ENCODE data around the gene MTA2. TPM values are rescaled to one million over a fixed set of nuclear protein-coding genes. Genes with fewer than 3 reads are reported as not detected.
"Not testable (repeated sequence)": the region's sequence is repeated elsewhere in the genome, so short reads cannot be mapped to it uniquely, and the experiment has no call there.

The MTA2 gene
- total RNA-seq, 1 donor, result 142 TPM

DNA sequence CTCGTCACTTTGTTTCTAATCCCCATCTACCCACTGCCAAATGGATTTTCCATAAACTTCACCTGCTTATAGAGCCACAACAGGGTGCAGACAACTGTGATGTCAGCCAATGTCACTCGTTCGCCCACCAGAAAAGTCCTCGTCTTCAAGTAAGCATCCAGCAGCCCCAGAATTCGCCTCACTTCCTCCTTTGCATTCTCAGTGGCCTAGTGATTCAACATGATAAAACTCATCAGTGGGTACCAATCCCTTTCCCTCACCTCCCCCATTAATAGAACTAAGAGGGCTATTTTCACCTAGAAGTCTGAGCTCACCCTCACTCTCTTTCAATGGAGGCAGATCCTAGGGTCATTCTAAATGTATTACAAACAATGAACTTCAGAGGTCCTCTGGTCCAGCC, 30.8 kb downstream of the MTA2 start:
- not testable (repeated sequence) for DNase-seq (ENCODE audit: low read depth in 2 of 3, low spot score in 2 of 3)

DNA sequence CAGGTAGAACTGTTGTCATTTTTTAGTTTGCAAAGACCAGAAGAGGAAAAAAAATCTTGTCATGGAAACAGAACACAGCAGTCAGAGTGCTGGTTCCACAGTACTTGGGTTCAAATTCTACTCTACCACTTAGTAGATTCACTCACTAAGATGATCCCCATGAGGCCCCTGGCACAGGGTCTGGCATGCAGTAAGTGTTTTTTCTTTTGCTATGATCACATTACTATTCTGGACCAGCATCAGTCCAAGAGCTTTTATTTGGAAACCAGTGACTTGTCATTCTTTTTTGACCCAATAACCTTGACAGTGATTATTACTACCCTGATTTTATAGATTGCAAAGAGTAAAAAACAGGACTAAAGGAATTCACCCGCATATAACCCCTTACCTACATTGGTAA, 32.1 kb downstream of the MTA2 start:
- DNase-seq (ENCODE audit: low read depth in 2 of 3, low spot score in 2 of 3), result no peak

DNA sequence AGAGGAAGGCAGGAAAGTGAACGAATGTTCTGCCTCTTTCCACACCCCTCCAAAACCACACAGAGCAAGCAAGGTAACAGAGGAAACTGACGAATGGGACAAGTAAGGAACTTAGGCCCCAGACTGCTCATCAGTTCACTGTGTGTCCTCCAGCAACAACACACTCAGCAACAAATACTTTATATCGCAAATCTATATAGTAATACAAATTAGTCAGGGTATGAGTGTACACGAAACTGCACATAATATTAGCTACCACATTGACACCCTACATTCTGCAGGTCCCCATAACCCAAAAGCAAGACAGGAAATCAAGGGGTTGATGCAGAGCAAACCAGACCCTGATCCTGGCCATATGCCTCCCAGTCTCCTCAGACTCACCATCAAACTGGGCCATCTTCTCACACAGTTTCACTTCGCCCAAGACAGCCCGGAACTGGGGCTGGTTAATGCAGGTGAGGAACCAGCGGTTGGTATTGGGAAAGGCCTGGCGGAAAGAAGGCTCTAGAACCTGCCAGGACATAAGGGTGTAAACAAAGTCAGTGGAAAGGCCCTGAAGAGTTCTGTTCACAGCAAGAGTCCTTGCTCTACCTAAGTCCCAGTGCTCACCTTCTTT, 34.5 kb downstream of the MTA2 start:
- DNase-seq (ENCODE audit: low read depth in 2 of 3, low spot score in 2 of 3), result no peak

DNA sequence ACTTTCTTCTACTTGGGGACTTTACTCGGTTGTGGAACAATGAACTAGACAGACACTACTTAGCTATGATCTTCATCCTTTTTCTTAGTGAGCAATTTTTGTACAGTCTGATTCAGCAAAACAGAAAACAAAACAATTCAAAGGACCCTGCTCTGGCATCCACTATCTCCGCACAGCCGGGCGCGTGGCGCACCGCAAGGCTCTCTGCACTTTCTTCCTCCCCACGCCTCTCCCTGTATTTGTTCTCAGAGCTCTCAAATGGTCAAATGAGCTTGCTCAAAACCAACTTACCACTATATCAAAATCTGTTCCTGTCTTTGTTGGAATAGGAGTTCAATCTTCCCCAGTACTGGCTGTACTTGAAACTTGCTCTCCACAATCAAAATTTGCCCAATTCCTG, 35.4 kb downstream of the MTA2 start:
- no peak for DNase-seq (ENCODE audit: low read depth in 2 of 3, low spot score in 2 of 3)

DNA sequence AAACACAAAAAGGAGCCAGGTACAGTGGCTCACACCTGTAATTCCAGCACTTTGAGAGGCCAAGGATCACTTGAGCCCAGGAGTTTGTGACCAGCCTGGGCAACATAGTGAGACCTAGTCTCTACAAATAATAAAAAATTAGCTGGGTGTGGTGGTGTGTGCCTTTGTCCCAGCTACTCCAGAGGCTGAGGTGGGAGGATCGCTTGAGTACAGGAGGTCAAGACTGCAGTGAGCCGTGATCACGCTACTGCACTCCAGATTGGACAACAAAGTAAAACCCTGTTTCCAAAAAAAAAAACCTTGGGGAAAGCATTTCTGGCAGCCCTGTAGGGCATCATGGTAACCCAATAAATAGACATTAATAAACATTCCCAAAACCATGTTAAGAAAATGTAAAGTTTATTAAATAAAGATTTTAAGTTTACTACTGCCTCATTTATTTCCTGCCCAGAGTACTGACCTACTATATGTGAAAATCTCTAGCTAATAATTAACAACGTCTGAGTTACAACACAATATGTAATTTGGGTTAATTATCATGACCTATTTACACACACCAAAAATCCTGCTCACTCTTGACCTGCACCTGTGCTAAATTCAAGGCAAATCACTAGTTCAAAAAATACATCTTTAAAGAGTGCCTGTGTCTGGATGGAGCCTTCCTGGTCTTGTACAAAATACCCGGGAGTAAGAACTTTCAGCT, 36.4 kb downstream of the MTA2 start:
- no peak for DNase-seq (ENCODE audit: low read depth in 2 of 3, low spot score in 2 of 3)

DNA sequence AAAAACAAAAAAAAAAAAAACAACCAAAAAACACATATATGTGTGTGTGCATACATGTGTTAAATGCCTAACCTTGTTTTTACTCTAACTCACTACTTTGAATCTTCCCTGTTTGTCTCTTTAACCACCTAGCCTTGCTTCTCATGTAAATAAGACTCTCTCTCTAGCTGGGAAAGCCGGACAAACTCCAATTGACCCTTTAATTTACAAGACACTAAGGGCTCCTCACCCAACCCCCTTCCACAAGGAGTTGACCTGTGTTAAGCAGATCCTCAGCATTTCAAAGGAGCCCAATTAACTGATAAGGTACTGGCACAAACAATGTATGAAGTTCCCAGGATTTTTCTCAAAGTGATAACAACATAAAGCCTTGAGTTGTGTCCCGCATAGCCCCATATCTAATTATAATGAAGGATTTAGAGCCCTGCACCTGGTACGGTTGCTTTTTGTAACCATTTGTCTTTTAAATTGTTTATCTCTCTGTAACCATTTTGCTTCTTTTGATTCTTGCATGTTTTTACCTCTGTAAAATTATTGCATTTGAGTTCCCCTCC, 39.9 kb downstream of the MTA2 start:
- not testable (repeated sequence) for DNase-seq (ENCODE audit: low read depth in 2 of 3, low spot score in 2 of 3)

DNA sequence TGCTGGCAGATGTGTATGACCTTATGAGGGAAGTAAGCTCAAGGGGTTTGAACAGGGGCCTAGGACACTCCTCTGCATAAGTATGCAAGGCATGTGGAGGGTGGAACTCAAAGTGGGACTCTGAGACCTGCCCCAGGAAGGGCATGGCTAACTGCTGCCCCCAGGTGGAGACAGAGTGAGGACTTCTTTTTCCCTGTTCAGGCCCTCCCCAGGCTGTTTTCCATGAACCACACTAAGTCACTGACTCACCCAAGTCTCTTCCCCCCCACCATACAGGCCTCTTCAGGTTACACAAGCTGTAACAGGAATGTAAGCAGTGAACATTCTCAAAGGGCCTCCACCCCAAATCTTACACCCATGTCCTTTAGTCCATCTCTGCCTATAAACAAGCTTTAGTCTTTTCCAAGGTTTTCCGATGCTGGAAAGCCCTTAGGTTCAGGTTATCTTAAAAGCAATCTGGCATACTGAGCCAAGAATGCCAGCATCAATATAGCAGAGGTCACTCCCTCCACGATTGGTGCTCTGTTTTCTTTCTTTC, 41.0 kb downstream of the MTA2 start:
- DNase-seq (ENCODE audit: low read depth in 2 of 3, low spot score in 2 of 3), result peak in 2 of 3 donors; percentile 90 to 93

DNA sequence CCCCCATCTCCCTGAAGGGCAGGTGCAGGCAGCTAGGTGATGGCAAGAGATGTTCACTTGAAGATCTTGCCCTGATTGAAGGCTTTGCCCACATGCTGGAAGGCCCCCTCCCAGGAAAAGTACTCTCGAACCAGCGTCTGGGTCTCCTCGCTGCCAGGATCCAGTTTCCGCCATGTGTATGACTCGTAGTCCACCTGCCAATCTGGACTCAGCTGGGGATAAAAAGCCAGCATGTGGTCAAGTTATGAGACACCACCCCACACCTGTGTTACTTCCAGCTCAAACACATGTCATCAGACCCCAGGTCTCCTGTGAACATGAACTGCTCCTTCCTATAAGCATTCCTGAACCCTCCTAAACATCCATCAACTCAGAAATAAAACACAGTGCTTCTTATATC, 42.0 kb downstream of the MTA2 start:
- not testable (repeated sequence) for DNase-seq (ENCODE audit: low read depth in 2 of 3, low spot score in 2 of 3)

DNA sequence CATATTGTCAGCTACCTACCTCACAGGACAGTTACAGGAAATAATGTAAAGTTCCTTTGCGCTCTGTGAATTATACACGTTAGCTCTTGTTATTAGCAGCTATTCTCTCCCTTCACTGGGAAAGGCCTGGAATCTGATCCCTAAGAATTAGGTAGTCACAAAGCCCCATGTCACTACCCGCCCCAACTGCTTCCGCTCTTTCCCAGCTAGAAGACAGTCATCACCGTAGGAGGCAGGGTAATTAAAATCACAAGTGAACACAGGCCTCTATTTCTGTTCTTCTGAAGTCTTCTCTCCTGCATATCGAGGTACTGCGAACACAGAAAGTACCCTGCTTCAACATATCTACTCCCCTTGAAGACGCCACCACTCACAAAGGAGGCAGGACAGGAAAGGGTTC, 42.5 kb downstream of the MTA2 start:
- DNase-seq (ENCODE audit: low read depth in 2 of 3, low spot score in 2 of 3), result no peak

DNA sequence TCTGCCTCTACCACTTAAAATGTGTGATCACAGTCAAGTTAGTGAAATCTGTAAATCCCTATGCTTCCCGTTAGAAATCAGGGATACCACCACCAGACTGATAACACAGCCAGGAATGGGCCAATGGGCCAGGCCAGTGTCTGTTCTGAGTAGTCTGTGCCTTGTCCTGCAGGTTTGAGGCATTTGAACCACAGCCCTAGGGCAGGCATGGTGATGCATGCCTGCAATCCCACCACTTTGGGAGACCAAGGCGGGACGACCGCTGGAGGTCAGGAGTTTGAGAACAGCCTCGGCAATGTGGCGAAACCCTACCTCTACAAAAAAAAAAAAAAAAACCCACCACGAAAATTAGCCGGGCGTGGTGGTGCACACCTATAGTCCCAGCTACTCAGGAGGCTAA, 43.0 kb downstream of the MTA2 start:
- DNase-seq (ENCODE audit: low read depth in 2 of 3, low spot score in 2 of 3), result no peak

DNA sequence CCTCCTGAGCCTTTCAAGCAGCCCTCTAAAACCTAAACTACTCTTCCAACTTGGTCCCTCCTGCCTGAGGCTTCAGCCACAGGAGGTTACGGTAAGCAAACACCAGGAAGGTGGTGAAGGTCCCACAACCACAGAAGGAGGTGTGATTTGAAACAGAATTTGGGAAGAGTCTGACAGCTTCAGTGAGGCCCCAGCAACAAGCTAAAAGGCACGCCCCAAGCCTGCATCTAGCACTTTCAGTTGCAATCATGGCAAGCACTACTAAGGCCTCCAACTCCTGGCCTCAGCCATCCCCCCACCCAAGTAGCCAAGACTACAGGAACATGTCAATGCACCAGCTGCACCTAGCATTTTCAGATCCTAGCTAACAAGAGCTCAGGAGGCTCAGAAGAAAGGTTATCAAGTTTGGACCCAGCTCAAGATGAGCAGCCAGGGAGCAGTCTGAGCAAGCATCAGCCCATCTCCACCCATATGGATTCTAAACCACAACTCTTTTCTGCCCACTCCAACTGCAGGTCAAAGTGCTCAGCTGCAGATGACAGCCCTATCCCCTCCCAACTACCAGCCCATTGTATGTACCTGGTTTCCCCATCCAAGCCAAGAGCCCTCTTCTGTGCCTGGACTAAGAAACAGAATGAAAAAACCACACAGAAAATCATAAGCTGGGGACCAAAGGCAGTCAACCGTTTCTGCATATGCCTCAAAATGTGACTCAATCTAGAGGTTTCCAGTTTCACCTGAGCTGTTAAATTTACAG, 44.6 kb downstream of the MTA2 start:
- peak in 1 of 3 donors; percentile 78 for DNase-seq (ENCODE audit: low read depth in 2 of 3, low spot score in 2 of 3)

DNA sequence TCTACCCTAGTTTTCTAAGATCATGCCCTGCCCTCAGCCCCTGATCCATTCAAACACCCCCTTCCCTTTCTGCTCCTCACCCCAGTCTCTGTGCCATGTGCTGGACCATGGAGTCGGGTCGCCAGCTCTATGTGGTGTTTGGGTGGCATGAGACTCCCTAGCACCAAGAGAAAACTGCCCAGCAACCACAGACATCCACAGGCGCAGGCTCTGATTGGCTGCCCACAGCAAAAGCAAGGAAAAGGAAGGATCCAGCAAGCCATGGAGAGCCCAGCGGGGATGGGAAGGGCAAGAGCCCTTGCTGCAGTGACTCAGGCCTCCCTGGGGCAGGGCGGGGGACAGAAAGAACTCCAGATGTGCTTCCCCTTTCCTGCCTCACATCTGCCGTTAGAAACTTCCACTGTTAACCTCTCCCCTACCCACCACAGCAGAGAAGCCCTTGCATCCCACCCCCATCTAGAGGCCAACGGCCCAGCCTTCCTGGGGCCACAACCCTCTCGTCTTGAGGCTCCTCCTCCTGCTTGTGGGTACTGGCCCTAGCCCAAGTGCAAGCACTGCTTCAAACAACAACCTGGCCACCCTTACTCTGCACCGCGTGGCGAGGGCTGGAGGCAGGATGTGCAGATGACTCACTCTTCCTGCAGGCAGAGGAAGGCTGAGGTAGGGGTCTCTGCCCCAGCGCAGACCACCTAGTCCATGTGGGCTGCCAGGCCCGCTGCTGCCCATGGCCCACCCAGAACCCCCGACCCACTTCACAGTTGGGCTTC, 45.4 kb downstream of the MTA2 start:
- DNase-seq (ENCODE audit: low read depth in 2 of 3, low spot score in 2 of 3), result peak; percentile 58 to 97 (median 96)

DNA sequence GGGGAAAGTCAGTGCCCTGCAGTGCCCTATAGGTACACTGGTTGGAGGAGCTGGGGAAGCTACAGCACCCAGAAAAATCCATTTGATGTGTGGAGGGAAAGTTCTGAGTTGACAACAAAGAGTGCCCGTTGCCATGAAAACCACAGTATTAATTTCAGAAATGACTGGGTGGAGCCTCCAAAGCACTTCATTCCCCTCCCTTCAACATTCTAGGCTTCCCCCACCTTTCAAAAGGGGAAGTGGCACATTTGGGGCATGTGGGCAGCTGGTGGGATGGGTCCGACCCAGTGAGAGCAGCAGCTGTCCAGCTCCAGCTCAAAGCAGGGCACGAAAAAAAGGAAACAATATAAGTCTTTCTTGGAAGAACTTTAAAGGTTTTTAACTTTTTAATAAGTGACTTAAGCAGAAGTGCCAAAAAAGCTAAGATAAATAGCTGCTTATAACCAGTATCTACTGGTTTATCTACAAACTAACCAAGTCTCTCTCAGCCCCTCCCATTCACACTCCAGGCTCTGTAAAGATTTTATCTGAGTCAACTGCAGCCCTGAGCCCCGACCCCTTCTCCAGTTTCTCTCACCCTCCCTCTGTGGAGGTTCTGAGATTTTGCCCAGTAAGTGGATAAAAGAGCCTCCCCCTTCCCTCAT, 46.1 kb downstream of the MTA2 start:
- DNase-seq (ENCODE audit: low read depth in 2 of 3, low spot score in 2 of 3), result peak; percentile 68 to 96 (median 92)

DNA sequence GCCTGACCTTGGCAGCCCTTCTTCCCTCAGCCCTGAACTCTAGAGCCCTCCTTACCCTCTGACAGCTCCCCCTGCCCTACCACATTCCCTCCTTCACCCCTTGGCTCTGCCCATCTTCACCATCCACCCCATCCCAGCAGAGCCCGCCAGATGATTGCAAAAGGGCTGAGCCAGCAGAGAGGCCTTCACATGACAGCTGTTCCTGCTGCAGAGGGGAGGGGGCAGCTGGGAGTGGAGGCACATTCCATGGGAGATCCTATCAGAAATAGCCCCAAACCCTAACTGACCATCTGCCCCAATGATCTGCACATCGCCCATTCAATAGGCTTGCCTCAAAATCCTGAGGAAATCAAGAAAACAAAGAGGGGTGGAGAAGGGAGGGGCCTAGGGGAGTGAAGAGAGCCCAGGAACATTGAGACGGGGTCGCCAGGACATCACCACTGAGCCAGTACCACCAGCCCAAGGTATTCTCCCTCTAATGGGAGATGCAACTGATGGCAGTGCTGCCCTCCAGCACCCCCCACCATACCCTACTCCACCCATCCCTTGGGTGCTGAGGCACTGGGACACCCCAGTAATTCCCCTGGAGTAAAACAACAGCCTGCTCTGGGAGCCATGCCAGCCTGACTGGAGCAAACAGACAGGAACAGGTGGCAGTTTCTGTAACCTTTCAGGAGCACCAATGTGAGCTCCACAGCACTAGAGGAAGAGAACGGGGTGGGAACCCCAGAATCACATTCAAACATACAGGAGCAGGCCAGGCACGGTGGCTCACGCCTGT, 47.1 kb downstream of the MTA2 start:
- DNase-seq (ENCODE audit: low read depth in 2 of 3, low spot score in 2 of 3), result no peak

DNA sequence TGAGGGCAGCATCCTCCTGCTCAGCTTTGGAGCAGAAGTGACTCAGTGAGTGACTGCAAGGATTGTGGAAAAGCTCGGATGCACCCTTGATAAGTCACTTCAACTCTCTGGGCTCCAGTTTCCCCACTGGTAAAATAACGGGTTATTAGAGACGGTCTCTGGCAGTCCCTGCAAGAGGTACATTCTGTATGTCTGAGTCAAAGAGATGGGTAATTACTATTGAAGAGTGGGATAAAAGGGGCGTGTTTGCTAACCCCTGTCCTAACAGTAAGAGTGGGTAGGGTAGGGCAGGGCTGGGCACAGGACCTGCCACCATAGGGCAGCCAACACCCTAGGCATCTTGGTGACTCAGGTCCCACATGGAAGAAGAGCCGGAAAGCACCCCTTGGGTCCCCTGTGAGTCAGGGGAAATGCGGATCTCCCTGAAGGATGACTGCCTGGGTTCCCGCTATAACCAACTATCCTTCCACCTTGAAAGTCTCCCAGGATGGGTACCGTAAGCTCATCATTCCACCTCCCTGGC, 47.8 kb downstream of the MTA2 start:
- DNase-seq (ENCODE audit: low read depth in 2 of 3, low spot score in 2 of 3), result no peak

DNA sequence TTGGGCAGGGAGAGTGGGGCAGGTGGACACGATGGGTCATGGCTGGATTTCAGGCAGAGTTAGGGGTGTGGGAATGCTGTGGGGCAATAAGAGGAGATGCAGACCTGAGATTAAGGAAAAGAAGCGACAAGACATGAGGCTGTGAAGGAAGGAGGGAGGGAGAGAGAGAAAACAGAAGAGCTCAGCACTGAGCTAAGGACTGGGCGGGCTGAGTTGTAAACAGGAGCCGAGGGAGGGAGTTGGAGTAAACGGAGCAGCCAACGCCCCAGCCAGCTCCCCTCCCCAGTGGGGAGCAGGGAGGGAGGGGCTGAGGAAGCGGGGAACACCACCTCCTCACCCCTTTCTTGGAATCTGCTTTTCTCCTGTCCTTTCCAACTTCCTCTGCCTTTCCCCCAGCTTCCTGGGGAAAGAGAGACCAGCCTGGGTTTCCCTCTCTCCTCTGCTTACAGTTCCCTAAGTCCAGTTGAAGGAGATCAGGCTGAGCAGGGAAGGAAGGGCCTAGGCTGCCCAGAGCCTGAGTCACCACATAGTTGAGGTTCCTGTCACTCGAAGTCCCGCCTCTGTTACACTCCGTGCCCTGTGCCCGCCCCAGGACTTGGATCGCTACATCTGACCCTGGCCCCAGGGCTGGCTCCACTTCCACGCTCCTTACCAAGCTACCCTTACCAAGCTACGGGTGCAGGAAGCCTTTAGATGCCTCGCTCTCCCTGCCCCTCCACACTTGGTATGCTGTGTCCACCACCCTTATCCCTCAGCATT, 48.4 kb downstream of the MTA2 start:
- peak in 2 of 3 donors; percentile 78 to 84 for DNase-seq (ENCODE audit: low read depth in 2 of 3, low spot score in 2 of 3)

DNA sequence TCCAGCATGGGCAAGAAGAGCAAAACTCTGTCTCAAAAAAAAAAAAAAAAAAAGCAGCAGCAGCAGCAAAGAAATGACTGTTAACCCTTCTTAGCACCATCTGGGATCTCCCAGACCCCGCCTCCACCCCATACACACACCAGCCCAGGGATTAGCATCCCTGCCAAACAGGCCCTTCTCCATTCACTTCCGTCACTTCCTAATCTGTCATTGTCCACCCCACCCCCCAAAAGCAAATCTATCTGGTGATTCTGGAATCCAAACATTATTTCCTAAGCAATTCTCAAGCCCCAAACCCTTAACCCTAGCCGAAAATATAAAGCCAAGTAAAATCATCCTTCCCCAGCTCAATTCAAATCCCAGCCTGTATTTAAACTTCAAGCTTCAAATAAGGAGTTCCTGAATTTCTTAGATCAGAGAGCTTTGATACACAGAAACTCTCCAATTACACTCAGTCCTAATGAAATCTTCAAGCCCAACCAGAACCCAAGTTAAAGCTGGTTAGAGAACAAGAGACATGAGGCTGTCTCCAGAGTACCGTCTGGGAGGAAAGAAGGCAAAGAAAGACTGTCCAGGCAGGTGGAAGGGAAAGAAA, 49.1 kb downstream of the MTA2 start:
- DNase-seq (ENCODE audit: low read depth in 2 of 3, low spot score in 2 of 3), result peak in 1 of 3 donors; percentile 19

DNA sequence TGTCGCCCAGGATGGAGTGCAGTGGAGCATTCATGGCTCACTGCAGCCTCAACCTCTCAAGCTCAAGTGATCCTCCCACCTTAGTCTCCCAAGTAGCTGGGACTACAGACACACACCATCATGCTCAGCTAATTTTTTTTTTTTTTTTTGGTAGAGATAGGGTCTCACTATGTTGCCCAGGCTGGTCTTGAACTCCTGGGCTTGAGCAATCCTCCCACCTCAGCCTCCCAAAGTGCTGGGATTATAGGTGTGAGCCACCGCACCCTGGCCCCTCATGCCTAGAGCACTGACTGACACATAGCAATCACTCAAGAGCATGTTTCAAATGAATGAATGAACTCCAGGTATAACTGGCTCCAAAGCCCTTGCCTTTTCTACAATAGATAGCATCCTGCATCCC, 51.2 kb downstream of the MTA2 start:
- not testable (repeated sequence) for DNase-seq (ENCODE audit: low read depth in 2 of 3, low spot score in 2 of 3)
